Stimulated activated CD4-positive, alpha-beta T cell treated with anti-CD3 and anti-CD28 coated beads, Interleukin-4, amount 100 ng/mL, for 48 hours (primary cell): Measurements from ENCODE around the gene KCNQ5.
A peak's percentile ranks its signal among the peaks of the same experiment; 100 is the strongest.

Experiments
- DNase-seq, 2 donors: peaks; one replicate each; pipeline ENCODE4 v3.0.0-alpha.2; 2020; ENCODE audit warnings: low read depth in 2 of 2

KCNQ5 gene

GRCh38 chr6:73121421-73121993, 499.6 kb downstream of the KCNQ5 start:
- DNase-seq = no peak

GRCh38 chr6:73123632-73124329, 501.9 kb downstream of the KCNQ5 start:
- DNase-seq = no peak

GRCh38 chr6:73129653-73130443, 508.0 kb downstream of the KCNQ5 start:
- peak; percentile 77 to 84 for DNase-seq

- DNase-seq = no peak
These were observed 509.8 kb downstream of the KCNQ5 start for GRCh38 chr6:73131706-73132105.

GRCh38 chr6:73134588-73134987, 512.7 kb downstream of the KCNQ5 start:
- peak; percentile 19 to 26 for DNase-seq

- DNase-seq = no peak
These were observed 518.0 kb downstream of the KCNQ5 start for GRCh38 chr6:73139681-73140383.

- no peak for DNase-seq
These were observed 521.7 kb downstream of the KCNQ5 start for GRCh38 chr6:73143551-73143950.

GRCh38 chr6:73144516-73144915, 522.7 kb downstream of the KCNQ5 start:
- DNase-seq = no peak

GRCh38 chr6:73145690-73146089, 523.8 kb downstream of the KCNQ5 start:
- DNase-seq = no peak

- no peak for DNase-seq
These were observed 529.9 kb downstream of the KCNQ5 start for GRCh38 chr6:73151732-73152131.

- no peak for DNase-seq
These were observed 530.7 kb downstream of the KCNQ5 start for GRCh38 chr6:73152556-73152955.

GRCh38 chr6:73152966-73153757, 531.3 kb downstream of the KCNQ5 start:
- DNase-seq = no peak

- no peak for DNase-seq
These were observed 535.2 kb downstream of the KCNQ5 start for GRCh38 chr6:73156793-73157767.

- DNase-seq = no peak
These were observed 536.0 kb downstream of the KCNQ5 start for GRCh38 chr6:73157870-73158269.

- DNase-seq = no peak
These were observed 547.2 kb downstream of the KCNQ5 start for GRCh38 chr6:73169111-73169510.

GRCh38 chr6:73169633-73170032, 547.8 kb downstream of the KCNQ5 start:
- DNase-seq = no peak

- DNase-seq = no peak
These were observed 552.8 kb downstream of the KCNQ5 start for GRCh38 chr6:73174646-73175045.

- DNase-seq = no peak
These were observed 554.2 kb downstream of the KCNQ5 start for GRCh38 chr6:73176057-73176456.

- DNase-seq = no peak
These were observed 555.5 kb downstream of the KCNQ5 start for GRCh38 chr6:73177221-73177944.
